Parathyroid adenoma (tissue), 2 donors: Measurements from ENCODE around the gene DDA1.
A peak's percentile ranks its signal among the peaks of the same experiment; 100 is the strongest.

Experiments
- H2AFZ ChIP-seq: fragments of 300-600 bp; sonication (generic); one replicate; pipeline ENCODE4 v1.7.0; 2017; ENCODE audit warnings: antibody characterized with exemption, mild to moderate bottlenecking
- H3K27ac ChIP-seq: fragments of 300-600 bp; sonication (generic); one replicate; pipeline ENCODE4 v1.7.0; 2017
- H3K27me3 ChIP-seq: fragments of 300-600 bp; sonication (generic); one replicate; pipeline ENCODE4 v1.7.0; 2017; ENCODE audit warnings: low read length; ENCODE audit not compliant: control insufficient read depth, insufficient read depth
- H3K36me3 ChIP-seq: fragments of 300-600 bp; sonication (generic); one replicate; pipeline ENCODE4 v1.7.0; 2017; ENCODE audit warnings: low read length; ENCODE audit not compliant: control insufficient read depth, insufficient read depth
- H3K4me1 ChIP-seq: fragments of 300-600 bp; sonication (generic); one replicate; pipeline ENCODE4 v1.7.0; 2017; ENCODE audit warnings: control low read depth
- H3K4me2 ChIP-seq: fragments of 300-600 bp; sonication (generic); one replicate; pipeline ENCODE4 v1.7.0; 2017; ENCODE audit warnings: low read length
- H3K4me3 ChIP-seq: fragments of 300-600 bp; sonication (generic); one replicate; pipeline ENCODE4 v1.7.0; 2017; ENCODE audit warnings: low read depth, low read length
- H3K79me2 ChIP-seq: fragments of 300-600 bp; sonication (generic); one replicate; pipeline ENCODE4 v1.7.0; 2017; ENCODE audit warnings: control low read depth
- H3K9ac ChIP-seq: fragments of 300-600 bp; sonication (generic); one replicate; pipeline ENCODE4 v1.7.0; 2017; ENCODE audit warnings: mild to moderate bottlenecking
- H3K9me3 ChIP-seq: fragments of 300-600 bp; sonication (generic); one replicate; pipeline ENCODE4 v1.7.0; 2017; ENCODE audit warnings: low read length; ENCODE audit not compliant: control insufficient read depth
- CTCF ChIP-seq: fragments of 300-600 bp; sonication (generic); IDR thresholded peaks from one replicate; pipeline ENCODE4 v1.7.0; 2017; ENCODE audit warnings: antibody characterized with exemption, mild to moderate bottlenecking
- donor health status: primary hyperparathyroidism.

DDA1 gene

GRCh38 chr19:17340871-17341357, 31.6 kb downstream of the DDA1 start:
- Histone ChIP-seq H3K4me3 (no peak overlapping the region), H3K9ac (no peak overlapping the region), H3K79me2 (no peaks in the 10 kb centered on the region), H3K4me2 (no peak overlapping the region), H3K9me3 (no peaks in the 10 kb centered on the region), H3K4me1 (peaks cover 4% of the 10 kb centered on the region), H3K27ac (no peak overlapping the region), H3K27me3 (no peaks in the 10 kb centered on the region), H3K36me3 (no peaks in the 10 kb centered on the region), H2AFZ (no peak overlapping the region)
- TF ChIP-seq CTCF: no peak

GRCh38 chr19:17341386-17341785, 32.0 kb downstream of the DDA1 start:
- Histone ChIP-seq H3K4me1 (peaks cover 4% of the 10 kb centered on the region), H3K9me3 (no peaks in the 10 kb centered on the region), H2AFZ (no peak overlapping the region), H3K27ac (no peak overlapping the region), H3K27me3 (no peaks in the 10 kb centered on the region), H3K36me3 (no peaks in the 10 kb centered on the region), H3K4me3 (no peak overlapping the region), H3K9ac (no peak overlapping the region), H3K79me2 (no peaks in the 10 kb centered on the region), H3K4me2 (no peak overlapping the region)
- no peak for TF ChIP-seq CTCF

DNA sequence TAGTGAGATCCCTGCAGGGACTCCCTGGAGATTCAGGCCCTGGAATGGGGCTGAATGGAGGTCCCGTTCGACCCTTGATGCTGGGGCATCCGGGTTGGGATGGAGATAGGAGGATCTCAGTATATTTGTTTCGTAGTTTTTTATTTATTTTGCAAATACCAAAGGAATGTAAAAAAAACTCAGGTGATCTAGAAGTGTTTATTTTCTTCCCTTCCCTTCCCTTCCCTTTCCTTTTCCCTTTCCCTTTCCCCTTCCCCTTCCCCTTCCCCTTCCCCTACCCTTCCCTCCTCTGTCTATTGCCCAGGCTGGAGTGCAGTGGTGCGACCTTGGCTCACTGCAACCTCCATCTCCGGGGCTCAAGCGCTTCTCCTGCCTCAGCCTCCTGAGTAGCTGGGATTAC, 32.5 kb downstream of the DDA1 start:
- Histone ChIP-seq H3K4me3 (no peak overlapping the region), H3K4me1 (peaks cover 4% of the 10 kb centered on the region), H3K36me3 (no peaks in the 10 kb centered on the region), H3K27me3 (no peaks in the 10 kb centered on the region), H3K27ac (no peak overlapping the region), H3K79me2 (no peaks in the 10 kb centered on the region), H2AFZ (no peak overlapping the region), H3K4me2 (no peak overlapping the region), H3K9ac (no peak overlapping the region), H3K9me3 (no peaks in the 10 kb centered on the region)
- TF ChIP-seq CTCF: no peak

- Histone ChIP-seq H3K9me3 (no peaks in the 10 kb centered on the region), H3K27me3 (no peaks in the 10 kb centered on the region), H3K4me1 (no peaks in the 10 kb centered on the region), H3K27ac (peak overlapping the region; percentile 63), H3K9ac (no peak overlapping the region), H3K36me3 (no peaks in the 10 kb centered on the region), H2AFZ (no peak overlapping the region), H3K4me3 (no peak overlapping the region), H3K4me2 (no peak overlapping the region), H3K79me2 (no peaks in the 10 kb centered on the region)
- peak; percentile 92 for TF ChIP-seq CTCF
Measured at GRCh38 chr19:17346109-17346671, 36.8 kb downstream of the DDA1 start.

GRCh38 chr19:17347361-17347760, 38.0 kb downstream of the DDA1 start:
- no peak overlapping the region for H3K4me3 ChIP-seq
- no peaks in the 10 kb centered on the region for H3K36me3 ChIP-seq
- no peaks in the 10 kb centered on the region for H3K79me2 ChIP-seq
- H3K9ac ChIP-seq: no peak overlapping the region
- H3K4me1 ChIP-seq: no peaks in the 10 kb centered on the region
- peak overlapping the region; percentile 63 for H3K27ac ChIP-seq
- H3K4me2 ChIP-seq: no peak overlapping the region
- H3K9me3 ChIP-seq: no peaks in the 10 kb centered on the region
- H3K27me3 ChIP-seq: no peaks in the 10 kb centered on the region
- no peak for TF ChIP-seq CTCF
- H2AFZ ChIP-seq: no peak overlapping the region
